HG02678 (cell line): ENCODE results near the gene KRTAP24-1.

Experiments
- ATAC-seq: cut with Tn5 transposase; IDR thresholded peaks from one replicate; pipeline ENCODE4 v1.9.1; 2021; ENCODE audit warnings: mild to moderate bottlenecking, moderate library complexity; ENCODE audit not compliant: unreplicated experiment

The KRTAP24-1 gene, protein sequence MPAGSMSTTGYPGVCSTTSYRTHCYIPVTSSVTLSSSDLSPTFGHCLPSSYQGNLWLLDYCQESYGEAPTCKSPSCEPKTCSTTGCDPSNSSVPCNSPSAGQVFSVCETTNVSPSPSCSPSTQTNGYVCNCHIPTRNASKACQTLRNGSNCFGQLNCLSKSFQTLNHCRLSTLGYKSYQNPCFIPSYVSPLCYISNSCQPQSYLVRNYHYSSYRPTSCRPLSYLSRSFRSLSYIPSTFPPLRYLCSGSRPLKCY

DNA sequence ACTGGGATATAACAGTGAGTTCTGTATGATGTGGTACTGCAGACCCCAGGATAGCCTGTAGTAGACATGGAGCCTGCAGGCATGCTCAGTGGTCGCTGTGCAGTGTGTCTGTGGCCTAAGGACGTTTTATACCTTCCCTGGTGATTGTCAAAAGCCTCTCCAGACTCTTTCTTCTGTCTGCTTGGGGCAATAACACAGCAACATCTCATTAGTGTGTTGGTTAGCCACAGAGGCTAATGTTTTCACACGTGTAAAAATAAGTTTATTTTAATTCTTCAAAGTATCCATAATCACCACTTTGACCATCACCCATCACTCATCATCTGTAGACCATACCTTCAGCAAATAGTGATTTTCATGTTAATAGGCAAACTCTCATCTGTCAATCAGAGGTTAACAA, at the start of gene KRTAP24-1:
TSS of gene KRTAP24-1 (minus strand) at position 101 of the 400 bp plus-strand sequence. CDS start at position 83, 18 bp downstream.
- no peak for ATAC-seq

DNA sequence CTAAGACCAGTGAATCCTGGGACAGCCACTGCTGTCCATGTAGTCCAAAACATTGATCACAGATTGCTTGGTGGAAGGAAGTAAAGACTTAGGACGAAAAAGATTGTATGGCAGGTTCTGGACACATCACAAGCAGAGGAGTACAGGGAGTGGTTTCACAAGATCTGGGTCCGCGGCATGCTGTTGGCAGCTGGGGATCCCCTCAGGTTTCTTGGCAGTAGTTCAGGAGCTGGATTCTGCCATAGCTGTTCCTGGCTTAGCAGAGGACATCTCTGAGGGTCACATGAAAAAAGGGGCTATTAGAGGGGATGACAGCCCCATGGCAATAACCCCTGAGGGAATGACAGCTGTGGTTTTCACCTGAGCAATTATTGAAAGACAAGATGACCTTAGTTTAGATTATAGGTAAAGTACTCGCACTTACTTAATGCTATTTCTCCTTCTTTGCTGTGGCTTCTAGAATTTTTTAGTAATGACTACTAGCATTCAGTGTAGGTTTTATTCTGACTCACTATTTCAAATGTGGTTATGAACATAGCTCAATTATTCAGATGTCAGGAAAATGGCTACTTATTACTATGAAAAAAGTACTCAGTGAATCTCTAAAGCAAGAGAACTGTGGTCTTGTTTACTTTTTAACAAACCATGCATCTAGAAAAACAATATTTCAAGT, 46.6 kb upstream of the KRTAP24-1 start:
- ATAC-seq: no peak

DNA sequence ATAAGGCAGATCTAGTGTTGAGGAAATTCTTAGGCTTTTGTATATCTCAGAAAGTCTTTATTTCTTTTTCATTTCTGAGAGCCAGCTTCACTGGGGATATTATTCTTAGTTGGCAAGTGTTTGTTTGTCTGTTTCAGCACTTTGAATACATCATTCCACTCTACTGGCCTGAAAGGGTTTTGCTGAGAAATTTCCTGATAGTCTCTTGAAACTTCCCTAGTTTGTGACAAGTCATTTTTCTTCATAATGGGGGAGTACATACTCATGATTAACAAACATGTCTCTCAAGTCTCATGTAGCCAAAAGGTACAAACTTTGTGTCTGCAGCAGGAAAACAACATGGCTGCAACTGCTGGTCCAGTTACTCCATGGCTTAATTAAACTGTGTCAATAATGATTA, 43.6 kb upstream of the KRTAP24-1 start:
- ATAC-seq: no peak

DNA sequence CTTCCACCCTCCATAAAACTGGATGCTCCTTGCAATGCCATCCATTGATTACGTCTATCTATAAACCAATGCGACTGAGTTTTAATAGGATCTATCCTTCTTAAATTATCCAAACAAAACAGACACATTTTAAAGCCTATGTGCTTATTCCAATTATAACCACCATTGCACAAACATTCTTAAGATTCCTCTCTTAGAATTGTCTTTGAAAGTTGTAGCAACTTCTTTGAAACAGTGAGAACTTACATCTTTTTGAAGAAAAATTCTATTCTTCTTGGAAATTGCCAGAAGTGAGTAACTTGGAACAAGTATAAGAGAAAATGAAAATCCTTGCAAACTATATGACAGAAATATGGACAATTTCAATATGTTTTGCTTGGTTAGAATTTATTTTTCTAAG, 37.5 kb upstream of the KRTAP24-1 start, which contains the start of gene KRTAP26-1:
TSS of gene KRTAP26-1 (minus strand) at position 101 of the 400 bp plus-strand sequence. CDS start 280 bp downstream, outside the sequence.
- ATAC-seq: no peak

DNA sequence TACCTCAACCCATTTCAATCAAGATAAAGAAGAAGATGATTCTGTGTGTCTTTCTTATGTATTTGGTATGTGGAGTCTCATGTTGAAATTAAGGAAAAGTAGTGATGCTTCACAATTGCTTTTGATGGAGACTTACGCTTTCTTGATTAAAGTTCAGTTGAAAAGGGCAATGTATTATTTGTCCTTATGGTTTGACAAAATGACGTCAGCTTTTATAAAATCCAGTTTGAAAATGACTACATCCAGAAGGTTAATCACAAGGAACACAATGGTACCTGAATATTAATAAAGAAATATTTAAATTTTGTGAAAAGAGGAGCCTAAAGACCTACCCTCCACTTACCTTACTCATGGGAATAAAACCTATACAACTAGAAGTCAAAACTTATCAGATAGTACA, 33.0 kb upstream of the KRTAP24-1 start:
- ATAC-seq: no peak

- ATAC-seq: no peak
Measured at GRCh38 chr21:30306884-30307283, 24.1 kb upstream of the KRTAP24-1 start.

DNA sequence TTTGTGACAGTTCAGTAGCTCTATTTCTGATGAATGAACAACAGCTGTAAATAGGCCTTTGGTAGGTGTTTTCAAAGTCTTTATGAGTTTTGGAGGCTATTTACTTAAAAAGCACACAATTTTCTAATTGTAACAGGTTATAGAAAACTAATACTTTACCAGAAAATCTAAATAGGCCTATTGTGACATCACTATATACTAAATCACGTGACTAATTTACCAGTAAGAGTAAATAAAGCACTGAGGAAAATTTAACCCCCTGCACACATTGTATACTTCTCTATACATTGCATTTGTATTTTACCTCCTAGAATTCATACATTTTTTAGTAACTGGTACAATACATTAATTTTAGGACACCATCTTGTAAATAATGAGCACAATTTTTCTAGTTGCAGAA, 22.4 kb upstream of the KRTAP24-1 start:
- no peak for ATAC-seq

- no peak for ATAC-seq
Measured at GRCh38 chr21:30289215-30289614, 6.5 kb upstream of the KRTAP24-1 start, which contains the start of gene KRTAP25-1. TSS of gene KRTAP25-1 (minus strand) at chr21:30289514. CDS start at chr21:30289490, 24 bp downstream.

DNA sequence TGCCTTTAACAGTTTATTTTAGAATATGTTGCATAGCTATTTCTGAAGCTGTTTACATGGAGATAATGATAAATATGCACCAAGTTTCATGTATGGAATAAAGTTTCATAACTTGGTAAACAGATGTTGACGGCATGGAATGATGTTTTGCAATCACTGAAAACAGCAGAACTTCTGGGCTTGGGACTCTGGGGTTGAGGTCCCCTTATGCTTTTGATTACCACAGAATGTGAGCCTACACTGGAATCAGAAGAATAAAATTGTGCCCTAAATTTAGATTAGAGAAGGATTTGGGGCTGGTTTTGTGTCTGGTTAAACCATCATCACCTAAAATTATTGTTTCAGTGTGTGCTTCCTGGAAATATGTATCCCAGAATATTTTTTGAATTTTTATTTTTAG, 11.1 kb downstream of the KRTAP24-1 start:
- no peak for ATAC-seq

GRCh38 chr21:30271156-30271555, 11.6 kb downstream of the KRTAP24-1 start:
- no peak for ATAC-seq

GRCh38 chr21:30269803-30270530, 12.8 kb downstream of the KRTAP24-1 start:
- ATAC-seq: no peak

DNA sequence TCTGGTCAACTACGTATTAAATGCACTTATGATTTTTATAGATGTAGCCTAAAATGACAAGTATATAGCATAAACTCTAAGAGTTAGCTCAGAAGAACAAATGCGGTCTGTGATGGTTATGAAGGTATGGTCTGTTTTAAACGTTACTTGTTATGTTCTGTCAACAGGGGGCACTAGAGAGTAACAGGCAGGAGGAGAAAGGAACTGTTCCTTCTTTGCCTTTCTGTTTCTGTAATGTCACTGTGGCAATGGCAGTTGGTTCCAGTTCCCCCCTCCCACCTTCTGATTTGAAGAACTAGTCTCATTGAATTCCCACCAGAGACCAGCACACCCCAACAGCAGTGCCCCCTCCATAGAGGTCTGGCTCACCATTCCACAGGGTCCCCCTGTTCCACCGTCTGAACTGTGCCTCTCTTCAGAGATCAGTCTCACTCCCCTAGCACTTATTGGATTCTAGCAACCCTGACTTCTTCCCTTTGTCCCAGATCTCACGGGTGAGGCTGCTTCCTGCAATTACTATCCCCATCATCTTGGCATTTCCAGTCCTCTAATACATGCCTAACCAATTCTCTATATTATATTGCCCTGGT, 14.0 kb downstream of the KRTAP24-1 start:
- ATAC-seq: no peak

- no peak for ATAC-seq
Measured at GRCh38 chr21:30257773-30258172, 25.0 kb downstream of the KRTAP24-1 start.

- no peak for ATAC-seq
Measured at GRCh38 chr21:30256100-30256499, 26.6 kb downstream of the KRTAP24-1 start.

DNA sequence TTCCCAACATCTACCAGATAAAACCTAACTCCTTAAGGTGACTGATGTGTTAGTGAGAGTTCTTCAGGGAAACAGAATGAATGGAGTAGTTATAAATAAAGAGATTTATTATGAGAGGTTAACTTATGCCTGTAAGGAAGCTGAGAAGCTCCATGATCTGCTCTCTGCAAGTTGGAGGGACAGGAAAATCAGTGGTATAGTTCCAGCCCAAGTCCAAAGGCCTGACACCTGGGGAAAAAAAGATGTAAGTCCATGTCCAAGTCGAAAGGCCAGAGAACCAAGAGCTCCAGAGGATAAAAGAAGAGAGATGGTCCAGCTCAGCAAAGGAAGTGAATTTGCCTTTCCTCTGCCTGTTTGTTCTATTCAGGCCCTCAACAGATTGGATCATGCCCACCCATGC, 27.1 kb downstream of the KRTAP24-1 start:
- ATAC-seq: no peak

DNA sequence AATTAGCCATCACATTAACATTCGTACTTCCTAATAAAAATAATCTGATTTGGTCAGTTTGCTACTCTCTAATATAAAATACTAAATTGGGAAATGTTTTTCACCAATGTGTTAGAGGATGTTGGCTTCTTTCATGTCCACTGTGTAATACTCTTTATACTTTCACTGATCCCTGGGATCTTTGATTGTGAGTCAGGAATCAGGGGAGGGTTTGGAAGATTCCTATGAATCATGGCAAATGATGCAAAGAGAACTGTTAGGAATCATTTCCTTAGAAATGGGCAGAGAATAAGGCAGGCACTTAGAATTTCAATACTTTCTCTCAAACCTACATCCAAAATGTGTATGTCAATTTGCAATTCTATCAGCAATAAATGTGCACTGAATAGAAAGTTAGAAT, 31.0 kb downstream of the KRTAP24-1 start:
- no peak for ATAC-seq

- no peak for ATAC-seq
Measured at GRCh38 chr21:30249936-30250335, 32.8 kb downstream of the KRTAP24-1 start.

DNA sequence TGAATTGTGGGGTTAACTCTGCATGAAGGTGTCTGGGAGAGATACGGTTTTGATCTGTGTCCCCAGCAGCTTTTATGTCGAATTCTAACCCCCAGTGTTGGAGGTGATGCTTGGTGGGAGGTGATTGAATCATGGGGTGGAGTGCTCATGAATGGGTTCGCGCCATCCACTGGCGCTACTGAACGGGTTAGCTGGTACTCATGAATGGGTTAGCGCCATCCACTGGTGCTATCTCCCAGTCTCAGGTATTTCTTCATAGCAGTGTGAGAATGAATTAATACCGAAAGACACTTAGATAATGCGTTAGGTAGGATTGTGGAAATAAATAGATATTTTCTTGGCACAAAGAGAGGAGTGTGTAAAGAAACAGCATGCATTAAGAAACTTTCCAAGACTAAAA, 33.9 kb downstream of the KRTAP24-1 start:
- no peak for ATAC-seq

- no peak for ATAC-seq
Measured at GRCh38 chr21:30245061-30245460, 37.7 kb downstream of the KRTAP24-1 start.

DNA sequence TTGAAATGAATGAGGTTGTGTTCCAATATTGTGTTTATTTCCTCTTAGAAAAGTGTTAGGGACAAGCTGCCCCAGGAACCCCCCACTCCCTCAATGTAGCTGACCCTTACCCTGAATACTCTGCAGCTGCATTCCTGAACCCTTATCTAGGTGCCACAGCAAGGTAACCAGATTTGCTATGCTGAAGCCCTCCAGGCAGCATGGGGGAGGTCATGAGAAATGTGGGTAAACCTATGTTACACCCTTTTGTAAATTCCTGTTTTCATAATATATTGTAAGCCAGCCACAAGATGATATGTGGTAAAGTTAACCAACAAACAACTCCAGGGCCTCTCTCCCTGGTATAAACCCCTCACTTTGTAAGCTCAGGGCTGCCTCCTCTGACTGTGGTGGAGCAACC, 39.1 kb downstream of the KRTAP24-1 start:
- ATAC-seq: no peak

DNA sequence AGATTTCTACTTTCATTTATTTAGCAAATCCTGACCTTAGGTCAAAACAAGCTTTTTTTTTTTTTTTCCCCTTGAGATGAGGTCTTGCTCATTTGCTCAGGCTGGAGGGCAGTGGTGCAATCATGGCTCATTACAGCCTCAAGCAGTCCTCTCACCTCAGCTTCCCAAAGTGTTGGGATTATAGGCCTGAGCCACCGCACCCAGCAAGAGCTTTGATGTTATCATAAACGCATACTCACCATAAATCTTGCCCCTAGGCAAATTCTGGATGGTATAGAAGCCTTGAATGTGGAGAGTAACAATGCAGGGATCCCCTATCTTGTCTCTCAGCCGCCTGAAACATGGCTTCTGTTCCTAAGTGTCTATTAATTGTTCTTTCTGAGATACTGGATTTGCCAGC, 42.1 kb downstream of the KRTAP24-1 start:
- no peak for ATAC-seq
